ENCODE results near the gene LHCGR.

The LHCGR gene

DNA sequence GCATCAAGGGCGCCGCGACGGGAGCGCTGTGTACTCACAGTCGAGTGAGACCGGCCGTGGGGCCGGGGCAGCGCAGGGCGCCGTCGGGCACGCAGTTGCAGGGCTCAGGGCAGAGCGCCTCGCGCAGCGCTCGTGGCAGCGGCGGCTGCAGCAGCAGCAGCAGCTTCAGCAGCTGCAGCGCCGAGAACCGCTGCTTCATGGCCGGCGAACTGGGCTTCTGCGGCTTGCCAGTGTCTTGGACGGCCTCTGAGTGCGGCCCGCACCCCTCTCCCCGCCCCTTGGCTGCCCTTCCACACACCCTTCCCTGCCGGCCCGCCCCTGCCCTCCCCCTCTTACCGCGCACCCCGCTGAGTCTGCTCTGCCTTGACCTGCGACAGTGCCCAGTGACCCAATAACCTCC, at the start of gene LHCGR:
LHCGR (minus strand) TSS at position 252 of the 400 bp plus-strand sequence; CDS start at position 199, 53 bp downstream.
- no peak for DNase-seq (ENCODE audit: low read depth in 2 of 2)

DNA sequence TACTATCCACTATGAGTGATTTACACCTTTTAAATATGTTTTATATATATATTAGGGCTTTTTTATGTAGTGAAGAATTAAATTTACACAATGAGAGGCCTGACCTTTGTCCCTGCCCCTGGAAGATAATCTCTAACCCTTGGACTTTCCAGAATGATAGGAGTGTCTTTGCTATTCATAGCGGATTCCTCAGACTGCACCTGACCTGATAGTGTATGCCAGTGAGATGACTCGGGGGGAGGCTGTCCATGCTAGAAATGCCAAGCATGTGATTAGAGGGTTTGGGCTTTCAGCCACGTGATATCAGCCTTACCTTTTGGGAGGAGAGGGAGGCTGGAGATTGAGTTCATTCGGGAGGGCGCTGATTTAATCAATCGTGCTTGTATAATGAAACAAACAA, 44.1 kb upstream of the LHCGR start:
- DNase-seq (ENCODE audit: low read depth in 2 of 2), result no peak

DNA sequence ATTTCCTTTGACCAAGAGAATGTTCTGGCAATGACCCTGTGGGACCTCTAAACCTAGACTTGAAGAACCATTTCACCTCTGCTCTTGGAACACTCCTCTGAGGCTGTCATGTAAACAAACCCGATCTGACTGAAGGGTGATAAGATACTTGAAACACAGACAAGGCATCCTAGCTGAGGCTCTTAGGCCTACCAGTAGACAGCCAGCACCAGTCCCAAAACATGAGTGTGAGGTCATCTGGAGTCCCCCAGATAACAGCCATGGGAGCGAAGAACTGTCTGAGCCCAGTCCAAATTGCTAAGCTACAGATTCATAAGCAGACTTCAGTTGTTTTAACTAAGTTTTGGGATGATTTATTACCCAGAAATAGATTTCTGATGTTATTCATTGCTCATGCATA, 39.5 kb upstream of the LHCGR start:
- no peak for DNase-seq (ENCODE audit: low read depth in 2 of 2)

DNA sequence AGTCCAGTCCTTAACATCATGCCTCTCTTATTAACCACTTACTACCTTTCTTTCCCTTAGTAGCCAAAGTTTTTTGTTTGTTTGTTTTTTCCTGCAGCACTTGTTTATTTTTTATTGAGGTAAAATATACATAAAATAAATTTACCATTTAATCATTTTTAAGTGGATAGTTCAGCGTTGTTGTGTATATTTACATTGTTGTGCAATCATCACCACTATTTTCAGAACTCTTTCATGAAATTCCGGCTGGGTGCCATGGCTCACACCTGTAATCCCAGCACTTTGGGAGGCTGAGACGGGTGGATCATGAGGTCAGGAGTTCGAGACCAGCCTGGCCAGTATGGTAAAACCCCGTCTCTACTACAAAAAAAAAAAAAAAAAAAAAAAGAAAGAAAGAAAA, 38.1 kb upstream of the LHCGR start:
- no peak for DNase-seq (ENCODE audit: low read depth in 2 of 2)

DNA sequence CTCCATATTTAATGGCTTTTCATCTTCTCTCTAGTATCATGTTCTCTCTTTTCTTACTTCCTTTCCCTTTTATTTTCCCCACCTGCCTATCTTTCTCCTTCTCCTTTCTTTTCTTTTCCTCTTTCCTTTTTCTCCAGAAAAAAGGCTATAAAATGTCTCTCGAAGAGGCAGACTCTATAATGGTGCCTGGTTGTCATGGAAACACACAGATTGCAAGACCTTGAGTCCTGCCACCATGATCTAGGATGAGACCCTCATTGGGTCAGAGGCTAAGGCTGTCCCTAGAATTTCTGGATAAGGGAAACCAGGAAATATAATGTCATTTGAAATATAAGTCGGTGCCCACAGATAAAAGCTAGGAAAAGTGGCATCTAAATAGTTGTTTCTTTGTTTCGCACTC, 36.5 kb upstream of the LHCGR start:
- no peak for DNase-seq (ENCODE audit: low read depth in 2 of 2)

DNA sequence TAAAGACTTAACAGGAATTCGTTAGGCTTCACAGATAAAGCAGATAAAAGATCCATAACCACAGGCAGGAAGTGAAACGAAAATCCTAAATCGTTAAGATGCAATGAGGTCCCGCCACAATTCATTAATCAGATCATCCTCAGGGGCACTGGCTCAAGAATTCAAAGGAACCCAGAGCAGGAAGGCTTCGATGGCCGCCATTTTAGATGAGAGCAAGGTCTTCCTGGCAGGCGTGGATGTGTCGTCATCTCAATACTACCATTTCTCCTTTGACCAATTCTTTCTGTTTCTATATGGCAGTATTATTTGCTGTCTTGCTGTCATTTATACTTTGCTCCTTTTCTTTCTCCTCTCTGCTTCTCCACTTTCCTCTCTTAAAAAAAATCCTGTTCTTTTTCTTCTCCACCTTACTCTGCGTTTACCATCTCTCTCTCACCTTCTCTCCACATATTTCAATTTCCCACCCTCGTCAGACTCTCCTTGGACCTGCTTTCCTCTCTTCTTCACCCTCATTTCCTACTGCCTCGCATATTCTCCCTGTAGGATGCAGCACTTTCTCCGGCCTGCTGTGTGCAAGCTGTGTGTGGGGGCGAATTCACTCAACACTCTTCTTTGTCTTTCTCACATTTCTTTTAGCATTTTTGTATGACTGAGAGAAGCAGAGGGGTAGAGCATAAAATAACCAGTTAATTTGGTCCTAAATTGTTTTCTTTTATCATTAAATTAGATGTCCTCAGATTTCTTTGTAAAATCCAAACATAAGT, 35.1 kb upstream of the LHCGR start:
- no peak for DNase-seq (ENCODE audit: low read depth in 2 of 2)

DNA sequence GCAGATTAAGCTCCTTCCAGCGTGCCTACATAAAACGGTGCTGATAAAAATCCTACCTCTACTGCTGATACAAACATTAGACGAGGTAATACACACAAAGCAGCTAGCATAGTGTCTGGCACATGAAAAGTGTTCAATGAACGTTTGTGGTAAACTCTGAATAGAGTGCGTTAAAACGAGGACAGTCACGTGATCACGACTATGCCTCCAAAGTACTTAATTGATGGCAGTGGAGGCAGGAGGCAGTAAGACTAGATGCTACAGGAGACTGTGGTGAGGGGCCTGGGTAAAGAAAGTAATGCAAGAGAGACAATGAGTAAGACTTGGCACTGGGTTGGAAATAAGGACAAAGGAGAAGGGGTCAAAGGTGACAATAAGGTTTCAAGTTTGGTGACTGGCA, 32.1 kb upstream of the LHCGR start:
- no peak for DNase-seq (ENCODE audit: low read depth in 2 of 2)

DNA sequence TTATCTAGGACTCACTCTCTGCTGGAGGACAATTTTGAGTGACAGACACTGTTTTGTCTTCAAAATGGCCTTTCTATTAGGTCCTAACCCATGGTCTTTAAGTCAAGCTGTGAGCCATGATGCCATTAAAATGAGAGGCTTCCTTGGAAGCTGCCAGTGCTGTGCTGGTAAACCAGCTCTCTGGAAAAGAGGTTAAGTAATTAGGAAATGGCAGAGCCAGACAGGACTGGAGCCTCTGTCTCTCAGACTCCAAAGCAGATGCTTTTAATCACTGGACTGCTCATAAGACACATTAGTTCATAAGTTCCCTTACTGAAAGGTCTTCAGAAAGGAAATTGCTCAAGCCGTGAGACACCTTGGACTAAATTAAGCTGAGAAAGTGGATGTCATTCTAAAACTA, 25.8 kb upstream of the LHCGR start:
- no peak for DNase-seq (ENCODE audit: low read depth in 2 of 2)

DNA sequence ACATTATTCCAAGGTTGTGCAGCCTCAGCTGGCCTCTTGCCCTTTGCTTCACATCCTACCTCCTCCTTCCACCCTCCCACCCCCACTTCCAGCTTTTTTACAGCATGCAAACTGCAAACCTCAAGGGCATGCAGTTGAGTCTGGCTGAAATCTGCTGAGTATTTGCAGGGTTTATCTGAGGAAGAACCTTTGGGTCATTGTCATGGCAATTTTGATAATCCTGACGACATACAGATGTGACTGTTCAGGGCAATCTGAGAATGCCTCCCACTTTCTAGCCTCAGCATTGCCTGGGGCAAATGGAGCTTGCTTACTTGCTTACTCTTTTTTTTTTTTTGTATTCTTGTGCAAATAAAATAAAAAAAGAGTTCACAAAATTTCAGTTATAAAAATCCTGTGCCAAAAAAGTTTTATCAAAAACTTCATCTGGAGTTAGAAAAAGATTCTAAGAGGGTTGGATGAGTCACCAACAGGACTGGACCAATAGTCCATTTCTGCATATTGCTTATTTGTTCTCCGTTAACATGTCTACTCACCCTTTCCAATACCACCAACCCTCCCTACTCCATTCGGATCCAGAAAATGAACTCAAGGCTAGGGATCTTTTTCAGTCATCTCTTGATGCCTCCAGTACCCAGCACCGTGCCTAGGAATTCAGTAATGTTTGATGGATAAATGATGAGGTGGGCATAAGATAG, 23.6 kb upstream of the LHCGR start:
- DNase-seq (ENCODE audit: low read depth in 2 of 2), result no peak

DNA sequence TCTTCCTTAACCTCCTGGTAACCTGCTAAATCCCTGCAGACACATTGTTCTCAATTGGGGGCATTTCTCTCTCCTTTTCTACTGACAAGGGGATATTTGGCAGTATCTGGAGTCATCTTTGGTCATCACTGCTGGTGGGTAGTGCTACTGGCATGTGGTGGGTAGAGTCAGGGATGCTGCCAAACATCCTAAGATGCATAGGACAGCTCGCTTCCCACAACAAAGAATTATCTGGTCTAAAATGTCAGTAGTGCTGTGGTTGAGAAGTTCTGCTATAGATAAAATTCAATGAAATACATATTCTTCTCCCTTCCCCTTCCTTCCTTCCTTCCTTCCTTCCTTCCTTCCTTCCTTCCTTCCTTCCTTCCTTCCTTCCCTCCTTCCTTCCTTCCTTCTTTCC, 18.7 kb upstream of the LHCGR start:
- DNase-seq (ENCODE audit: low read depth in 2 of 2), result no peak

DNA sequence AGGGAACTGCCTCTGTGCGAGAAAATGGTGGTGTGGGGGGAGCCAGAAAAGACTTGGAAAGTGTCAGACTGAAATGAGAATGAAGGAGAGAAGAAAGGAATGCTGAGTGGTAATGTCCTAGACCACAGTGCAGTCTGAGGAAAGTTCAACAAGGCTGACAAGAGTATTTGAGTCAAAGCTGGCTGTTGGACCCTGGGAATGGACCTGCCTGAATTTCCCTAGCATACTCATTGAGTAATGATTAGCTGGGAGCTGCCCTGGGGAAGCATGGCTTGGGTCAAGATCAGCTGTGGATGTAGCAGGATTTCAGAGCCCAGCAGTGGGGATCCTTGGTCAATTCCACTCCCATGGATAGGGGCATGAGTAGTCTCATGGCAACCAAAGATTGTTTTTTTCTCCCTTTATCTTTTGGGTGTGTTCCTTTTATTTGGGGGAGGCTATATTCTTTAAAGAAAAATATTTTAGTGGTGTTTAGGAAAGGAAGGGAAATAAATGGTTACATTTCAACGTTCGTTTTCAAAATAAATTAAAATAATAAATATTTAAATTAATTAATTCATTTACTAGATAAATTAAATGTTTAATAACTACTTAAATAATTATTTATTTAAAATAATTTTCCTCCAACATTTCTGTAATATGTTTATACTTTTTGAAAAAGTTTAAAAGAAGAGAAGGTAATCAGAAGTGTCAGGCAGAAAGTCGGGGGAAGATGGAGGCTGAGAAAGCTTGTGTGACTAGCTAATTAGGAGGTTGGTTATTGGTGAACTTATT, 15.9 kb upstream of the LHCGR start:
- no peak for DNase-seq (ENCODE audit: low read depth in 2 of 2)

DNA sequence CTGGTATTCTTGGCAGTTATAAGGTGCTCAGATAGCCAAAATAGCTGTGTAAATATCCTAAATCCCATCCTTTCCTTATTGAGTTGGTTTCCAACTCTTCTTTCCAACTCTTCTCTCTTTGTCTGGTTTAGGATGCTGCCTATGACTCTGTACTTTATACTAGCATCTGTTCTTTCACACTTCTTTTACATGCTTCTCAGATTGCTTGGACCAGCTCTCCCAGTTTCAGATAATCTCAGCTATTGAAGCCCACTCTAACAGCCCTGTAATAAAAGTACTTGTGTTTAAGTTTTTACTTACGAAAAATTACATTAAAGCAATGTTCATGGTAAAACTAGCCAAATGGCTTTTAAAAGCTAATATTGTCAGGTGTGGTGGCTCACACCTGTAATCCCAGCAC, 14.7 kb upstream of the LHCGR start:
- no peak for DNase-seq (ENCODE audit: low read depth in 2 of 2)

DNA sequence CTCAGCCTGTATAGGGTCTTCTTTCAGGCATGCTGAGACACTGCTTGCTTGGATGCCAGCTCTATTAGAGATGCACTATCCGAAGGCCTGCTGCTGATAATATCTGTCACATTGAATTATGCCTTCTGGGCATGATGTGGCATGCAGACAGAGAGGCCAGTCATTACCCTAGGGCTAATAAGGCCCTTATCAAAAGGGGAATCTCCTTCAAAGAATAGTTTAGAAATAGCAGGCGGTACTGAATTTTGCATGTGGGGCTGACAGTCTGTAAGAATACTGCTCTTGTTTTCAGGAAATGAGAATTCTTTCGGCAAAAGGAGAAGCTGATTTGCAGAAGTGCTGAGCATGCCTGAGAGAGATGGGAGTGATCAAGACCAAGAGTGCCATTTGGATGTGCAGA, 13.1 kb upstream of the LHCGR start:
- DNase-seq (ENCODE audit: low read depth in 2 of 2), result no peak

DNA sequence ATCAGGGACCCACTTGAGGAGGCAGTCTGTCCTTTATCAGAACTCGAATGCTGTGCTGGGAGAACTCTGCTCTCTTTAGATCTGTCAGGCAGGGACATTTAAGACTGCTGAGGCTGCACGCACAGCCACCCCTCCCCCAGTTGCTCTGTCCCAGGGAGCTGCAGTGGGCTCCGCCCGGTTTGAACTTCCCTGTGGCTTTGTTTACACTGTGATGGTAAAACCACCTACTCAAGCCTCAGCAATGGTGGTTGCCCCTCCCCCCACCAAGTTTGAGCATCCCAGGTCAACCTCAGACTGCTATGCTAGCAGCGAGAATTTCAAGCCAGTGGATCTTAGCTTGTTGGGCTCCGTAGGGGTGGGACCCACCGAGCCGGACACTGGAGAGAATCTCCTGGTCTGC, 11.8 kb upstream of the LHCGR start:
- DNase-seq (ENCODE audit: low read depth in 2 of 2), result no peak

DNA sequence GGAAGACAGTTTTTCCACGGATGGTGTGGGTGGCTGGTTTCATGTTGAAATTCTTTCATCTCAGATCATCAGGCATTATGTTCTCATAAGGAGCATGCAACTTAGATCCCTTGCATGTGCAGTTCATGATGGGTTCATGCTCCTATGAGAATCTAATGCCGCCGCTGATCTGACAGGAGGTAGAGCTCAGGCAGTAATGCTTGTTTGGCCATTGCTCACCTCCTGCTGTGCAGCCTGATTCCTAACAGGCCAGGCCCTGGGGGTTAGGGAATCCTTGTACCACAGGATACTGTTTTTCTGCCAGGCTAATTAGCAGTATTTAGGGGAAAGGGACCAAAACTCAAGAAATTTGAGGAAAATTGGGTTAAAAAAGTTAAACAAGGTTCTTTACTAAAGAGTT, 5.3 kb upstream of the LHCGR start:
- DNase-seq (ENCODE audit: low read depth in 2 of 2), result no peak

DNA sequence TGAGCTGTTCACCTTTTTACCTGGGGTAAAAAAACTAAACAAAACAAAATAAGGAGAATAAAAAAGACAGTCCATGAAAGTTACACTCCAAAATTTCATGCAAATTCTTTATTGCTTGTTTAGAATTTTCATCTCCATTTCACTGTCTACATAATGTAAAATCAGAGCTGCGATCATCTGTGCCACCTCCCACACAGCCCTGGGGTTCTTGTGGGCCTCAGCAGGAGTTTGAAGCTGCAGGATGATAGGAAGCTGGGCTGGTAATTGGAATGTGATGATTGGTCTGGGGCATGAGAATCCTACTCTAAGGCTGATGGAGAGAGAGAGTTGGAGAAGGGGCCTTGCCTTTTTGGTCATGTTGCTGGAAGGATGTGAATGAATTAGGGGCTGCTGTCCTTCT, 4.2 kb upstream of the LHCGR start:
- DNase-seq (ENCODE audit: low read depth in 2 of 2), result no peak

DNA sequence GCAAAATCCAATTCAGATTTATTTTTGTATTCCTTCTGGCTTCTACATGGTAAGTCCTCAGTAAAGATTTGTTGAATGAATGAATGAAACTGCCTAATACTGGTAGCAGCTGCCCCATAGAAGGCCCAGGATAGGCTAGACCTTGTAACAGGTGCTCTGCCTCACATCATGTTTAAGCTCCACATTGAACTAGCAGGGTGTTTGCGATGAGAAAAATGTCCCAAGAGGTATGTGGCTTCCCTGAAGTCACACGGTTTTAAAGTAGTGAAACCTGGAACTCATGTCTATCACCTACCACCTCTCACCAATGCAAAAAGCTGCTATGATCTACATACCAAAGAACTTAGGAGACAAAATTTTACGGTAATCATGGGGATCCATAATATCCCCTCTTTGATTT, 765 bp upstream of the LHCGR start:
- DNase-seq (ENCODE audit: low read depth in 2 of 2), result no peak

DNA sequence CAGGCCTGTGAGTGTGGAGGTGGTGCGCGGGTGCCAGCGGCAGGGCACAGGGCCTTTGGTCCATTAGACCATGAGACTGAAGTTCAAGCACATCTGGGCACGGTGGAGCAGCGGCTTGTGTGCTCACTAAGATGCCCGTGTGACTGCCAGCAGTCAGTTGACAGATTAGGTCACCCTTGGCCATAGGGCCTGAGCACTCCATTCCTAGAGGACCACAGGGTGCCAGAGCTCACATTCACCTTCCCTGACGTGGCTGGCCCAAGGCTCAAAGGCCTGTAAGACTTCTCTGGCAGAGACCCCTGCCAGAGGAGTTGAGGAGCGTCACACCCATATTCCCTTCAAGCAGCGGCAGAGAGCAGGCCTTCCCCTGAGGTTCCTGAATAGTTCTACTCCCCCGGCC, 650 bp downstream of the LHCGR start:
- no peak for DNase-seq (ENCODE audit: low read depth in 2 of 2)

DNA sequence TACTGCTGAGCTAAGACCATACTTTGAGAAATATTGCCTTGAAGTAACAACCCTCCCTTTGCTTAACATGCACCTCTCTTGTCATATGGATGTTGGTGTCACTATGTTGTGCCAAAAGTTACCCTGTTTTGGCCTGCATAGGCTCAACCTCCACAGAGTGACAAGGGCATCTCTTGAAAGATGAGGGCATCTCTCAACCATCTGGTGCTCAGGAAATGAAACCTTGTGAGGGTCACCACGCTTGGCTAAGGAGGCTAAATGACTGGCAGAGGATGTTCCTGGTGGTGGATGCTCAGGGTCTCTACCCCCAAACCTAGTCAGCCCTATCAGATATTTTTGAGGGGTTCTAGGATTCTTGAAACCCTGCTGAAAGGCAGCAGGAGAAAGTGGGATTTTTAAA, 2.3 kb downstream of the LHCGR start:
- DNase-seq (ENCODE audit: low read depth in 2 of 2), result no peak

DNA sequence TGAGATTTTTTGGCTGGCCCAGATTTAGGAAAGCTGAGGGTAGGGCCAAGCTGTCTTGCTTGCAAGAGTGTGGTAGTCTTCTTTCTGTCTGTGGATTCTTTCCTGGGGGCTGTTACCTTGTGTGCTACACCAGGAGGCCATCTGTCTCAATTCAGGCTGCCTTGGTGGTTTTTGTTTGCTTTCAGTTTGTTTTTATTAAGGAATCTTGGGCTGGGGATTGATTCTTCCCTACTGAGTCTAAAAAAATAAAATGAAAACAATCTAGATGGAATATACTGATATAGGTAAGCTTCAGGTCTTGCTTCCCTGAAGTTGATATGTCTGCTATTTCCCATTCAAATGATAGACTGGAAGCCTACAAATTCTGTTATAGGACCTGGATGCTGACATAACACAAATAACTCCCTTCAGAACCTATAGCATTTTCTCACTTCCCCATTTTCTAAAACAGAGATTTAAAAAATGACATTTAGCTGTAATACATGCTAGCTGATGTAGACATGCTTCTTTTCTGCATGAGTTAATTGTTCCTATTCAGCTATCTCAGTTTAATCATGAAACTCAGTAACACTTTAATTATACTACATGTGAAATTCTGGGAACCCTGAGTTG, 5.3 kb downstream of the LHCGR start:
- no peak for DNase-seq (ENCODE audit: low read depth in 2 of 2)

DNA sequence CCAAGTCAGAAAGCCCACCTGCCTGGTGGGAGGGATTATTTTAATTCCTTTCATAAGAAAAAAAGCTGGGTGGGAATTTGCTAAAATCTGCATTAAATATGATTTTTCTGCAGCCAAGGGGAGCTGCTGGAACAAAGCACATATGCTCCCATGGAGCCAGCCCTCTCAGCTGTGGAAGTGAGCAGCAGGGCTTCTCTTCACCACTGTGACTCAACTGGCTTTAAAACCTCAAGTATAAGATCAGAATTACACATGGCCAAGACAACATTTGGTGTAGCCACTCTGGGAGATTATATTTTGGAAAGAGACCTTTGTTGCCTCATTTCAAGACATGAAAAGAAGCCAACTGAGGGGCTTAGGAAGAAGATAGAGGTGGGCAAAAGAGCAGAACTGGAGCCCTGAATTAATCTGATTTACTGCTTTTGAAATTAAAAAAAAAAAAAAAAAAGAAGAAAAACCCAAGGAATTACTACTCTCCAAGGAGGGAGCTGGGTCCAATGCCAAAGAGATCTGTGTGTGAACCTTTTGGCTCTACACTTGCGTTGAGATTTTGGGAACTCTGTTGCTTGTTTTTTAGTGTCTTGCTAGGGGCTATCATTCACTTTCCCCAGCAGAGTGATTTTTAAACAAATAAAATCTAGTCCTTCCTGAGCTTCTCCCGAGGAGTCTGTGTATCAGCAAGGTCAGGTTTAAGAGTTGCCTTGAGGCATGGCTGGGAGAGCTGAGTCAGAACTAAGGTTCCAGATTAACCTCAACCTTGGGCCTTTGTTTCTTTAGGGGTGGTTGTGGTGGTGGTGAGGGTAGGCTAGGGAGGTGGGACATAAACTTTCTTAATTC, 6.0 kb downstream of the LHCGR start:
- no peak for DNase-seq (ENCODE audit: low read depth in 2 of 2)

DNA sequence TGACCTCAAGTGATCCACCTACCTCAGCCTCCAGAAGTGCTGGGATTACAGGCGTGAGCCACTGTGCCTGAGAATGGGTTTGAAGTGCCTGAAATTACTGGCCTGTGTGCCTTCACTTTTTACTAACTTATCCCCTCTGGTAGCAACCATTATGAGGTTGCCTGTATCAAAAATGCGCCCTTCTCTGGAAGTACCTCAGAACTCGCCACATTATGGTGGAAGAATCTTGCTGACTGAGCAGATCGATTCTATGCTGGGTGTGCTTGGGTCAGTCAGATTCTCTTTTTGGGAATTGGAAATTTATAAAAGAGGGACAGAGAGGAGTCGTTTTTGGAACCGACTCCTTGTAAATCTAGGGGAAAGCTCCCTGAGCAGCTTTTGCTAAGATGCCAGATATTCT, 8.2 kb downstream of the LHCGR start:
- no peak for DNase-seq (ENCODE audit: low read depth in 2 of 2)

Measured in stimulated activated CD4-positive, alpha-beta T cell treated with anti-CD3 and anti-CD28 coated beads, Interleukin-12 subunit alpha, Interleukin-12 subunit beta, amount 100 ng/mL, for 24 hours (primary cell).